ENCODE data around the gene RGS6. TPM values are rescaled to one million over a fixed set of nuclear protein-coding genes. Genes with fewer than 3 reads are reported as not detected.

Gene RGS6
- total and polyA plus RNA-seq, 2 of the 4 experiments (the other 2 are of a cell fraction), result not detected

DNA sequence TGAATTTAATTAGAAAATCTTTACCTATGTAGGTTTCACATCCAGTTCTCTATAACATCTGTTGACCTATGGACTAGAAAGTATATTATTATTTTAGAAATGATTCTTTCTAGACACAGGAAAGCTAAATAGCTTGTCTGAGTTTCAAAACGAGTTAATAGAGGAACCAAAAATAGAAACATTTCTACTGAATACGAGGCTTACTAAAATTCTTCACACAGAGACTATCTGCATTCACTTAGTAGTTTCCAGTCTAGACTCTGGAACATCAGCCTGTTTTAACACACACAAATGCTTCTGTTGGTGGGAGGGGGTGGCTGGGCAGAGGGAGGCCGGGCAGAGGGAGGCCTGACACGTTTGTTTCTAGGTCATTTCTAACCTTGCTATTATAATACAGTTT lies 29.7 kb downstream of the RGS6 start:
- Histone ChIP-seq H4K8ac (ENCODE audit: low read depth in 2 of 2, low read length in 2 of 2) (no peak overlapping the region), H2BK5ac (ENCODE audit: low read depth, low read length, poor library complexity, severe bottlenecking) (no peak overlapping the region), H3K4me2 (ENCODE audit: low read depth, low read length) (no peak overlapping the region), H3K23ac (ENCODE audit: low read depth, low read length) (no peak overlapping the region), H2AK9ac (replicated peaks; ENCODE audit: low read depth, low read length, poor library complexity) (no peak overlapping the region), H4K5ac (ENCODE audit: low read depth, low read length) (no peak overlapping the region), H2BK120ac (ENCODE audit: low read depth, low read length) (no peak overlapping the region), H3K14ac (replicated peaks; ENCODE audit: low read depth, low read length) (no peak overlapping the region), H3K27ac (ENCODE audit: insufficient read depth, low read length) (no peak overlapping the region), H3K36me3 (ENCODE audit: control insufficient read depth, insufficient read depth, low read length) (no peaks in the 10 kb centered on the region), H3K4me1 (ENCODE audit: control insufficient read depth, insufficient read depth, low read length) (no peaks in the 10 kb centered on the region), H2AK5ac (ENCODE audit: low read depth, low read length) (no peak overlapping the region), H3K18ac (ENCODE audit: low read depth, low read length) (no peak overlapping the region), H3K9ac (ENCODE audit: low read depth, low read length) (no peak overlapping the region), H2AFZ (replicated peaks; ENCODE audit: low read length, poor library complexity) (no peak overlapping the region), H3K56ac (ENCODE audit: extremely low read depth, insufficient read depth, low read length) (no peak overlapping the region), H4K91ac (ENCODE audit: insufficient read depth, low read depth, low read length) (no peak overlapping the region), H2BK15ac (ENCODE audit: low read depth, low read length) (no peak overlapping the region), H3K27me3 (ENCODE audit: control insufficient read depth, insufficient read depth, low read length) (no peaks in the 10 kb centered on the region), H3K4me3 (ENCODE audit: insufficient read depth, low read depth, low read length) (no peak overlapping the region), H4K20me1 (ENCODE audit: insufficient read depth, low read length) (no peaks in the 10 kb centered on the region), H3K79me1 (ENCODE audit: low read depth in 1 of 2, low read length in 2 of 2) (no peaks in the 10 kb centered on the region), H3K9me1 (ENCODE audit: insufficient read depth, low read length) (no peaks in the 10 kb centered on the region), H3K9me3 (ENCODE audit: control insufficient read depth, insufficient read depth, low read length) (no peaks in the 10 kb centered on the region), H2BK20ac (ENCODE audit: low read depth, low read length) (no peak overlapping the region), H3K4ac (ENCODE audit: low read depth, low read length) (no peak overlapping the region)
- TF ChIP-seq, protein P1, sequence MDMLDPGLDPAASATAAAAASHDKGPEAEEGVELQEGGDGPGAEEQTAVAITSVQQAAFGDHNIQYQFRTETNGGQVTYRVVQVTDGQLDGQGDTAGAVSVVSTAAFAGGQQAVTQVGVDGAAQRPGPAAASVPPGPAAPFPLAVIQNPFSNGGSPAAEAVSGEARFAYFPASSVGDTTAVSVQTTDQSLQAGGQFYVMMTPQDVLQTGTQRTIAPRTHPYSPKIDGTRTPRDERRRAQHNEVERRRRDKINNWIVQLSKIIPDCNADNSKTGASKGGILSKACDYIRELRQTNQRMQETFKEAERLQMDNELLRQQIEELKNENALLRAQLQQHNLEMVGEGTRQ (IDR thresholded peaks at IDR 0.05; ENCODE audit: low read depth, low read length), result no peak
- TF ChIP-seq MAFK (IDR thresholded peaks at IDR 0.05; ENCODE audit: low read depth, low read length), result no peak
- TF ChIP-seq, protein P2, sequence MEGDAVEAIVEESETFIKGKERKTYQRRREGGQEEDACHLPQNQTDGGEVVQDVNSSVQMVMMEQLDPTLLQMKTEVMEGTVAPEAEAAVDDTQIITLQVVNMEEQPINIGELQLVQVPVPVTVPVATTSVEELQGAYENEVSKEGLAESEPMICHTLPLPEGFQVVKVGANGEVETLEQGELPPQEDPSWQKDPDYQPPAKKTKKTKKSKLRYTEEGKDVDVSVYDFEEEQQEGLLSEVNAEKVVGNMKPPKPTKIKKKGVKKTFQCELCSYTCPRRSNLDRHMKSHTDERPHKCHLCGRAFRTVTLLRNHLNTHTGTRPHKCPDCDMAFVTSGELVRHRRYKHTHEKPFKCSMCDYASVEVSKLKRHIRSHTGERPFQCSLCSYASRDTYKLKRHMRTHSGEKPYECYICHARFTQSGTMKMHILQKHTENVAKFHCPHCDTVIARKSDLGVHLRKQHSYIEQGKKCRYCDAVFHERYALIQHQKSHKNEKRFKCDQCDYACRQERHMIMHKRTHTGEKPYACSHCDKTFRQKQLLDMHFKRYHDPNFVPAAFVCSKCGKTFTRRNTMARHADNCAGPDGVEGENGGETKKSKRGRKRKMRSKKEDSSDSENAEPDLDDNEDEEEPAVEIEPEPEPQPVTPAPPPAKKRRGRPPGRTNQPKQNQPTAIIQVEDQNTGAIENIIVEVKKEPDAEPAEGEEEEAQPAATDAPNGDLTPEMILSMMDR (conservative IDR thresholded peaks at IDR 0.05; ENCODE audit: low read depth, low read length), result no peak
- no peak for TF ChIP-seq MXI1 (IDR thresholded peaks at IDR 0.05; ENCODE audit: borderline replicate concordance, low read depth, low read length)
- TF ChIP-seq NFE2L2 (IDR thresholded peaks at IDR 0.05; ENCODE audit: low read depth, low read length), result no peak
- TF ChIP-seq MAZ (IDR thresholded peaks at IDR 0.05; ENCODE audit: borderline replicate concordance, low read depth, low read length), result no peak
- no peak for TF ChIP-seq FOS (IDR thresholded peaks at IDR 0.05; ENCODE audit: low read depth, low read length)
- TF ChIP-seq, protein P3, sequence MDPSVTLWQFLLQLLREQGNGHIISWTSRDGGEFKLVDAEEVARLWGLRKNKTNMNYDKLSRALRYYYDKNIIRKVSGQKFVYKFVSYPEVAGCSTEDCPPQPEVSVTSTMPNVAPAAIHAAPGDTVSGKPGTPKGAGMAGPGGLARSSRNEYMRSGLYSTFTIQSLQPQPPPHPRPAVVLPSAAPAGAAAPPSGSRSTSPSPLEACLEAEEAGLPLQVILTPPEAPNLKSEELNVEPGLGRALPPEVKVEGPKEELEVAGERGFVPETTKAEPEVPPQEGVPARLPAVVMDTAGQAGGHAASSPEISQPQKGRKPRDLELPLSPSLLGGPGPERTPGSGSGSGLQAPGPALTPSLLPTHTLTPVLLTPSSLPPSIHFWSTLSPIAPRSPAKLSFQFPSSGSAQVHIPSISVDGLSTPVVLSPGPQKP (IDR thresholded peaks at IDR 0.05; ENCODE audit: borderline replicate concordance, low read depth, low read length), result no peak
- TF ChIP-seq POLR2A (IDR thresholded peaks at IDR 0.05; ENCODE audit: low read depth, low read length), result no peak
- TF ChIP-seq CEBPB (IDR thresholded peaks at IDR 0.05; ENCODE audit: low read depth, low read length), result no peak
- TF ChIP-seq RCOR1 (IDR thresholded peaks at IDR 0.05; ENCODE audit: insufficient replicate concordance, low read length), result no peak
- TF ChIP-seq SMC3 (IDR thresholded peaks at IDR 0.05; ENCODE audit: low read depth, low read length), result no peak
- TF ChIP-seq RAD21 (IDR thresholded peaks at IDR 0.05; ENCODE audit: low read length), result no peak
- no peak for TF ChIP-seq RFX5 (IDR thresholded peaks at IDR 0.05; ENCODE audit: low read depth, low read length)
- TF ChIP-seq BHLHE40 (IDR thresholded peaks at IDR 0.05; ENCODE audit: low read depth, low read length), result no peak
- TF ChIP-seq CHD1 (IDR thresholded peaks at IDR 0.05; ENCODE audit: low read depth, low read length), result no peak
- in situ Hi-C loops (cut with MboI; ENCODE audit: low sequenced_read_pairs), result no loop called here
- dilution Hi-C loops (cut with HindIII; ENCODE audit: low sequenced_read_pairs, unreplicated experiment), result no loop called here
- intact Hi-C loops (cut with micrococcal nuclease), result no loop called here
- WGBS, 2 experiments (ENCODE audit: extremely low coverage in 2 of 2, insufficient read length in 1 of 2), result no CpG with 5 or more reads among the region's 4 CpGs
- ATAC-seq (ENCODE audit: low read depth) (no peak), DNase-seq (no peak)
- ChIA-PET CTCF (no interaction called here), POLR2A (ENCODE audit: unreplicated experiment) (no interaction called here)
- BruUV-seq (replicated peaks), result no TSS peak
